ENCODE results near the gene ADGRB3.

ADGRB3 gene

GRCh38 chr6:68634726-68635411 lies at the start of gene ADGRB3:
Gene ADGRB3 (plus strand): TSS chr6:68635282. CDS start chr6:68638676, 3,394 bp downstream.
- peak; percentile 94 for DNase-seq (ENCODE audit: low spot score)

GRCh38 chr6:68593558-68593957 lies 41.5 kb upstream of the ADGRB3 start:
- DNase-seq (ENCODE audit: low spot score), result no peak

- DNase-seq (ENCODE audit: low spot score), result no peak
Measured at GRCh38 chr6:68597642-68598041, 37.4 kb upstream of the ADGRB3 start.

GRCh38 chr6:68615938-68616337 lies 19.1 kb upstream of the ADGRB3 start:
- no peak for DNase-seq (ENCODE audit: low spot score)

- no peak for DNase-seq (ENCODE audit: low spot score)
Measured at GRCh38 chr6:68625998-68626397, 9.1 kb upstream of the ADGRB3 start.

GRCh38 chr6:68628161-68628560 lies 6.9 kb upstream of the ADGRB3 start:
- no peak for DNase-seq (ENCODE audit: low spot score)

- DNase-seq (ENCODE audit: low spot score), result no peak
Measured at GRCh38 chr6:68632734-68633133, 2.3 kb upstream of the ADGRB3 start.

- no peak for DNase-seq (ENCODE audit: low spot score)
Measured at GRCh38 chr6:68633281-68633971, 1.7 kb upstream of the ADGRB3 start.

- DNase-seq (ENCODE audit: low spot score), result no peak
Measured at GRCh38 chr6:68633972-68634725, 933 bp upstream of the ADGRB3 start.

GRCh38 chr6:68635412-68635705 lies 277 bp downstream of the ADGRB3 start:
- DNase-seq (ENCODE audit: low spot score), result no peak

- peak; percentile 53 for DNase-seq (ENCODE audit: low spot score)
Measured at GRCh38 chr6:68635706-68636513, 828 bp downstream of the ADGRB3 start.

GRCh38 chr6:68636666-68637065 lies 1.6 kb downstream of the ADGRB3 start:
- no peak for DNase-seq (ENCODE audit: low spot score)

- DNase-seq (ENCODE audit: low spot score), result no peak
Measured at GRCh38 chr6:68637071-68637470, 2.0 kb downstream of the ADGRB3 start.

- DNase-seq (ENCODE audit: low spot score), result no peak
Measured at GRCh38 chr6:68637782-68638181, 2.7 kb downstream of the ADGRB3 start.

- DNase-seq (ENCODE audit: low spot score), result no peak
Measured at GRCh38 chr6:68638230-68638900, 3.3 kb downstream of the ADGRB3 start.

- DNase-seq (ENCODE audit: low spot score), result no peak
Measured at GRCh38 chr6:68639211-68639610, 4.1 kb downstream of the ADGRB3 start.

- DNase-seq (ENCODE audit: low spot score), result no peak
Measured at GRCh38 chr6:68639826-68640490, 4.9 kb downstream of the ADGRB3 start.

- no peak for DNase-seq (ENCODE audit: low spot score)
Measured at GRCh38 chr6:68640491-68640835, 5.4 kb downstream of the ADGRB3 start.

GRCh38 chr6:68641172-68641571 lies 6.1 kb downstream of the ADGRB3 start:
- no peak for DNase-seq (ENCODE audit: low spot score)

GRCh38 chr6:68642081-68642480 lies 7.0 kb downstream of the ADGRB3 start:
- DNase-seq (ENCODE audit: low spot score), result no peak

GRCh38 chr6:68642977-68643376 lies 7.9 kb downstream of the ADGRB3 start:
- no peak for DNase-seq (ENCODE audit: low spot score)

Data from D341Med (cell line).